Hepatocyte (in vitro differentiated cells): ENCODE results near the gene ZNF24.

Source experiments
- EZH2 ChIP-seq: fragments of 200-600 bp; sonication (generic); IDR thresholded peaks from 2 replicates; pipeline ENCODE4 v1.6.1; 2016; ENCODE audit warnings: antibody characterized with exemption, mild to moderate bottlenecking, borderline replicate concordance
- TF ChIP-seq, protein P1 (sequence below): fragments of 200-600 bp; sonication (generic); IDR thresholded peaks from 2 replicates; pipeline ENCODE4 v1.5.1; 2016; ENCODE audit warnings: antibody characterized with exemption, mild to moderate bottlenecking; ENCODE audit not compliant: poor library complexity

DNA sequence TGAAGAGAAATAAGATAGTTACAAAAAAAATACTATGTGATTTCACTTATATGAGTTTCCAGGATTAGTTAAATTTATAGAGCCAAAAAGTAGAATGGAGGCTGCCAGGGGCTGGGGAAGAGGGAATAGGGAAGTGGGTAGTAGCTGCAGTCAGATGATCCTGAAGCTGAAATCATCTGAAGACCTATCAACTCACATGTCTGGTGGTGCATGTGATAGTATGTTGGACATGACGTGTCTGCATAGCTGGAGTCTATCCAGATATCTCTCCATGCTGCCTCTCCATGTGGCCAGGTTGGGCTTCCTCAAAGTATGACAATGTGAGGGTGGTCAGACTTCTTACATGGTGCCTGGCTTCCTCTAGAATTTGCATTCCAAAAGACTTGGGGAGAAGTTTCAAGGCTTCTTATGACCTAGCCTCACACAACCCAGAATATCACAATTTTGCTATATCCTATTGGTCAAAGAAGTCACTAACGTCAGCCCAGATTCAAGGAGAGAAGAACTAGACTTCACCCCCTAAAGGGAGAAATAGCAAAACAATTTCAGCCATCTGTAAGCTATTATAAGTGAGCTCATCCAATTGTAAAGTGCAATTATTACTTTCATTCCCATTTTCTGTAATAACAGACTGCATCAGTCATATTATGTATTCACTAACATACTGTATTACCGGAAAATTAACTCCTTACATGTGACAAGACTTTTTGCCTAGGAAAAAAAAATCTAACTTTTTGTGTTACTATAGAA lies 46.9 kb upstream of the ZNF24 start:
- TF ChIP-seq, protein P1, sequence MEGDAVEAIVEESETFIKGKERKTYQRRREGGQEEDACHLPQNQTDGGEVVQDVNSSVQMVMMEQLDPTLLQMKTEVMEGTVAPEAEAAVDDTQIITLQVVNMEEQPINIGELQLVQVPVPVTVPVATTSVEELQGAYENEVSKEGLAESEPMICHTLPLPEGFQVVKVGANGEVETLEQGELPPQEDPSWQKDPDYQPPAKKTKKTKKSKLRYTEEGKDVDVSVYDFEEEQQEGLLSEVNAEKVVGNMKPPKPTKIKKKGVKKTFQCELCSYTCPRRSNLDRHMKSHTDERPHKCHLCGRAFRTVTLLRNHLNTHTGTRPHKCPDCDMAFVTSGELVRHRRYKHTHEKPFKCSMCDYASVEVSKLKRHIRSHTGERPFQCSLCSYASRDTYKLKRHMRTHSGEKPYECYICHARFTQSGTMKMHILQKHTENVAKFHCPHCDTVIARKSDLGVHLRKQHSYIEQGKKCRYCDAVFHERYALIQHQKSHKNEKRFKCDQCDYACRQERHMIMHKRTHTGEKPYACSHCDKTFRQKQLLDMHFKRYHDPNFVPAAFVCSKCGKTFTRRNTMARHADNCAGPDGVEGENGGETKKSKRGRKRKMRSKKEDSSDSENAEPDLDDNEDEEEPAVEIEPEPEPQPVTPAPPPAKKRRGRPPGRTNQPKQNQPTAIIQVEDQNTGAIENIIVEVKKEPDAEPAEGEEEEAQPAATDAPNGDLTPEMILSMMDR: no peak
- no peak for TF ChIP-seq EZH2
